Stimulated activated naive CD4-positive, alpha-beta T cell (primary cell): ENCODE measurements around the gene PJA1.

Experiments used
- DNase-seq, 6 experiments: peaks; one replicate each; lab custom pipeline; 2025; lab: John Stamatoyannopoulos, UW

Gene PJA1

DNA sequence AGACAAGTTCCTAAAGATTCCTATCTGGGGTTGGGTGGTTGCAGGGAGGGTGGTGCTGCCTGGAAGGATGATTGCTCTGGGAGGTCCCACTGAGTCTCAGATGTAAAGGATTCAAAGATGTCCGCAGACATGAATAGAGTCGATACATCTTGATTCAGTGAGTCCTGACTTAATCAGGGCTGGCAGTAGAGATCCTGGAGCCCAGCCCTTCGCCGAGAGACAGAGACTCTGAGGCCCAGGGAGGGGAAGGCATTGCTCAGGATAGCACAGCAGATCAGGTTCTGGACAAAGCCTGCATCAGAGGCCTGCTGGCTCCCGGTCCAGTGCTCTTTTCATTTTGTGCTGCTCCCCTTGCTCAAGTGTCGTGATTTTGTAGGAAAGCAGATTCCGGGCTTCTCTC is 21.7 kb downstream of the PJA1 start:
- DNase-seq, result no peak

DNA sequence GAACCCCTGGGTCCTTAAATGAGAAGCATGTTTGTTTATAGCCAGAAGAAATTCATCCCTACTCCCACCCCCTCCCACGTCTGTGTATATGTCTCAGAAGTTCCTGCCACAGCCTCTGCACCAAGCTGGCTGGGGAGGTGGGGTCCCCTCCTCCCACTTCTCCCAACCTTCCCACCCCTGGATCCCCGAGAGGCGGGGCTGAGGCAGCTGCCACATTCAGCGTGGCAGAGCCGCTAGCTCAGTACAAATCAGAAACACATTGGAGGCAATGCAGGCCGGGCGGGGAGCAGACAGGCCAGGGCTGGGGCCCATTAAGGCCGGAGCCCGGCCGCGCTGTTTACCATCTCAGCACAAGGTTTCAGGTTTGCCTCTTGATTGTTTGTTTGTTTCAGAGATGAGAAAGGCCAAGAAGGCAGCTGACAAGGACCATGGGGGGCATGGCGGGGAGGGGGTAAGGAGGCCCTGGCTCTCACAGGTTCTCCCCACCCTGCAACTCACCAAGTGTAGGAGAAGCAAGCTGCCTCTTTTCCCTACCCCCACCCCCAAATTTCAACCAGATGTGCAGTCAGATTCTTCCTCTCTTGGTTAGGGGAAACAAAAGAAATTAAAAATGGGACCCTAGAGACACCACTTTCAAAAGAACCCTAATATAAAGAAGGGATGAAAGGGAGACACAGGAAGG is 22.3 kb downstream of the PJA1 start:
- no peak for DNase-seq

DNA sequence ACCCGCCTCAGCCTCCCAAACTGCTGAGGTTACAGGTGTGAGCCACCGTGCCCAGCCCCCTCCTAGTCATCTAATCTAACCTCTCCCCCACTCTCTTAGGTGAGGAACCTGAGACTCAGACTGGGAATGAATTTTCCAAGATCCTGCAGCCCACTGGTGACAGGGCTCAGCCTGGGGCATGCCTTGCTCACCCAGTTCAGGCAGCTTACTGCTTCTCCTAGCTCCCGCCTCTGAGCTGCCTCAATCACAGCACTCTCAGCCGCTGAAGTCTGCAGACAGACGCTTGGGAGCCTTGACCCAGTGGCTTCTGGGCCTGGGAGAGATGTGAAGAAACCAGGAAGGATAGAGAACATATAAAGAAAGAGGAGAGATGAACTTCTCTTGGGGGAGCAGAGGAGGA is 24.4 kb downstream of the PJA1 start:
- DNase-seq, result no peak

DNA sequence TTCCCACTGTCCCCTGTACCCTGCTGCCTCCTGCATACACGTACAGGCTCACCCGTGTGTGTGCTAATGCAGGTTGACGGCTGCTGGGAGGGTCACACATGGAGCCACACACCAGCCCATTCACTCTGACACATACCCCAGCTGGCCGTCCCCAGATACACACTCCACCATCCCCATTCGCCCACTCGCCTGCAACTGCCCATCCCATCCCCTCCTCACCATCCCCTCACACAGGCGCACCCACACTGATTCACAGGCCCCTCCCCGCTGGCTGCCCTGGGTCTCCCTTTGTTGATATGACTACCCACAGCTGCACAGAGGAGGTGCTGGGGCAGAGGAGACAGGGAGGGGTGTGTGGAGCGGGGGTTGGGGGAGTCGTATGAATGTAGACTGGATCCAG is 25.7 kb downstream of the PJA1 start:
- no peak for DNase-seq

DNA sequence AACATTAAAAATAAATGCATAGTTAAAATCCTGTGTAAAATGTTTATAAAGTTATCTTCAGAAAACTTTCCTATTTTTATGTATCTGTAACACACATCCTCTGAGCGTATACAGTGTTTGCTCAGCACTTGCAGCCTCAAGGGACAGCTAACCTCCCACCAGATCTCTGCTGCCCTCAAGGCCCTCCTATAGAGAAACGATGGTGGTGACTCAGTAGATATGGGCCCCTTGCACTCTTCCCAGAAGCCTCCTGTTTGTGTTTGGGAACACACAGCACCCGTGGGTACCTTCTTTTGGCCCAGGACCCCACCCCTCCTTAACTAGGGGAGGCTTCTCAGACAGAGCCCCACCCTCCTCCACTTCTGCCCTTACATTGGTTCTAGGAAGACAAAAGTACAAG is 26.7 kb downstream of the PJA1 start:
- DNase-seq, result no peak

DNA sequence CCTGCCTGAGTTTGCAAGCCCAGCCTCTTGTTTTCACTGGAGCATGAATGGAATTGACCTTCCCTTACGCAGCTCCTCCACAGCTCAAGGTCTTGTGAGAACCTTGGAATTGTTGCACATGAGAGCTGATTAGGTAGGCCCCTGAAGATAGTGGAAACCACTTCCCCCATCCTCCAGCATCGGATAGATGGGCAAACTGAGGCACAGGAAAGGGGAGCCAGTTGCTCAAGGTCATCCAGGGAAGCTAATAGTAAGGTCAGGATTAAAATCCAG is 27.2 kb downstream of the PJA1 start:
- no peak for DNase-seq

DNA sequence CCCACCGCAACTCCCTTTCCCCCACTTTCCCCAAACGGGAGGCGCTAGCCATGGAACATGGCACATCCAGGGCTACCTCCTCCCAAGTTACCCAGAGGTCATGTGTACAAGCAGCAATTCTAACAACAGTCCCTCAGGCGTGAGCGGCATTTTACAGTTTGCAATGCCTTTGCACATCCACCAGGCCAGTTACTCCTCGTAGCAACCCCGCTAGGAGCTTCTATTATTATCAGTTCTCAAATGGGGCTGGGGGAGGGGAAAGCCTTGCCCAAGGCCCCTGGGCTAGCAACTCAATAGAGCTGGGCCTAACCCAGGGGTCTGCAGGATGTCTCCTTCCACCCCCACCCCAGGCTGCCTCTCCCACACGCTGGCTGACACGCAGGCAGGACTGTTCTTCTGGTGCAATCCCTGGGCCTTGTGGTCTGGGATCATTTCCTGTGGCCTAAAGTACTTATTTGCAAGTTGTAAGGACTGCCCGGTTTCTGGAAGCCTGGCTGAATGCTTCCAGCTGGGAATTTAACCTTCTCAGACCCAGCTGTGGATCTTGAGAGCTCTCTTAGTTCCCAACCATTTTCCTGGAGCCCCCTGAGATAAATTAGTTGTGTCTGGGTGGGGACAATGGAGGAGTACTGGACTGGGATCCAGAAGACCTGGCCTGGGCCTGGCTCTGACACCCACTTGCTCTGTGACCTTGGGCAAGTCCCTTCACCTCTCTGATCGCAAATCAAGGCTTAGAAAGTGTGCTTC is 27.7 kb downstream of the PJA1 start:
- DNase-seq, result no peak

DNA sequence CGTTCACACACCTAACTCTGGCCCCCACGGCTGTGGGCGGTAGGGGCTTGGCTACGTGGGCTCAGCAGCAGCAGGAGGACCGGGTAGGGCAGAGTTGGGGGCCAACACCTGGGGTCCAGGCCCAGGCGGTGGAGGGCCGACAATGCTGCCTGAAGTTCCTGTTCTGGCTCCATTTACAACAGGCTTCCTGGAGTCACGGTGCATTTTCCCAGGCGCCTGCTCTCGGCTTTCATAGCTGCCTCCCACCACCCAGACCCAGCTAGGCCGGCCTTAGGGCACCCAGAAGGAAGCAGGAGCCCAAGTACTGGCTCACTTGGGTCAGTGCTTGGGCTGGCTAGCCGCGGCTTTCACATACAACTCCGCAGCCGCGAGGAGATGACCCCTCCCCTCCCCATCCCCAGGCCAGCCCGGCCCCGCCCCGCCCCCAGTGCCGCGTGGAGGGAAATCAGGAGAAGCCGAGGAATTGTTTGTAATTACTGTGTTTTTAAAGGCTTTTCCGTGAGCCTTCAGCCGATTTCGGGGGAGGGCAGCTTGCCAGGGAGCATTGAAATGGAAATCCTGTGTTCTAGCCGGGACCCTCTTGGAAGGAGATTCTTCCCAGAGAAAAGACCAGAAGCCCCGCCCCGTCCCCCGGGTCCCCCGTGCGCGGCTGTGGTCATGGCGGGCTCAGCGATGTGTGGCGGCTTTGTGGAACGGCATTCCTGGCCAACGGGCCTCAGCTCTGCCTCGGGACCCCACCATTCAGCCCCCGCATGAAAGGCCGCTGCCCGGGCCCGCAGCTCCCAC is 28.5 kb downstream of the PJA1 start:
- DNase-seq, result no peak

DNA sequence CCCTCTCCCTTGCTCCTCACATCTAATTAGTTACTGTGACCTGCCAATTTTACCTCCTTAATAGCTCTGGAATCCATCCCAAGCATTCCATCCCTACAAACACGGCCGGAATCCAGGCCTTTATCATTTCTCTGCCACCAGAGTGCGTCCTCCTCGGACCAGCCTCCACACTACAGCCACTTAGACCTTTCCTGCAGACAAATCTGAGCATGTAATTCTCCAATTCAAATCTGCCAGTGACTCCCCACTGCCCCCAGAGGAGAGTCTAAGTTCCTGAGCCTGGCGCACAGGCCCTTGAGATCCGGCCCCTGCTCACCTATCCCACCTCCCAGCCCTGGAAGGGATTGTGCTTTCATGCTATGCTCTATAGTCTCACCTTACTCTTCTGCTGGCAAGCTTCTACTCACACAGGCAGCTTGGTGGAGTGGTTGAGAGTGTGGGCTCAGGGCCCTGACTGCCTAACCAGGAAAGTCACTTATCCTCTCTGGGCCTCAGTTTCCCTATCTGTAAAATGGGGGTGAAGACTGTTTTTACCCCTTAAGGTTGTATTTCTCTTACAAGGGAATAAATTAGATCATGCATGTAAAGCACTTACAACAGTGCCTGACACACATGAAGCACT is 31.2 kb downstream of the PJA1 start:
- DNase-seq, result no peak

DNA sequence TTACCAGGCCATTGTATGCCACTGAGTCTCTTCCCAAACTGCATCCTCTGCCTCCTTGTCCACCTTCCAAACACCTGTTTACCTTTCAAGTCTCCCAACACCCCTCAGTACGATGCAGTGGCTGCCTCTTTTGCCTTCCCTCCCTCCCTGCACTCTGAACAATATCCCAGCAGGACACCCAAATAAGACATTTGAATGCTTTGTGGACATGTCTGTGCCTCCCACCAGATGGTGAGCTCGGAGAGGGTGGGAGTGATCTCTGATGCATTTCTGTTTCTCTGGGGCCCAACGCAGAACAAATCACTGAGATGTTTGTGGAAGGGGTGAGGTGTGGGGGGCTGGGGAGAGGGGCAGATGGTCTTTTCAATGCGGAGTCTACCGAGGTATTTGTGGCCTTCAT is 33.4 kb downstream of the PJA1 start:
- DNase-seq, result no peak

DNA sequence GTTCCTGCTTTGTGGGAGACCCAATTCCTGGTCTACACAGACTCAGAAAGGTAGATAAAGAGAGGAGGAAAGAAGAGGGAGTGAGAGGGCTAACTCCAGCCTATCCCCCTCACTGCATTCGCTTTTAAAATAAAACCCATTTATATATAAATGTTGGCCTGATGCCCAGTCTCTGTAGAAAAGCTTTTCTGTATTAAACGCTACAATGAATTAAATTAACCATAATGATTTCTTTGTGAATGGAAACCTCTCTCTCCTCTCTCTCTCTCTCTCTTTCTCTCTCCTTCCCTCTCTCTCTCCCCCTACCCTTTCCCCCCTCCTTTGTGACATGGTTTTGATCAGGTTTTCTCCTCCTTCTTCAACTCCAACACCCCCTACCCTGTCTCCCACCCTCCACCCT is 34.8 kb downstream of the PJA1 start:
- no peak for DNase-seq

DNA sequence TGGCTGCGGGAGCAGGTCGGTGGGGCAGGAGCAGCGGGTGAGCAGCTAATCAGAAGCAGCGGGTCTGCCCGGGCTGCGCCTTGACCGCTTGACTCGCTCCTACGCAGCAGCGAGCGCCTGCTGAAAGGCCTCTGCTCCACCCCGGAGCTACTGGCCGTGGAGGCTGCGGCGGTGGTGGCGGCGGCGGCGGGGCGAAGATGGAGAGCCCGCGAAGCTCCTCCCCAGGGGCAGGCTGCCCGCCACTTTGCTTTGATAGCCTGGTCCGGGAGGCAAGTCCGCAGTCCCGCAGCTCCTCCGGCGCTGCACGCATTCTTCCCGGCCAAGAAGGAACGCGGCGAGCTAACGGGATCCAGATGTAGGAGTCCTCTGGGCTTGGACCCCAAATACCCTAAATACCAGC is 36.7 kb downstream of the PJA1 start:
- no peak for DNase-seq

DNA sequence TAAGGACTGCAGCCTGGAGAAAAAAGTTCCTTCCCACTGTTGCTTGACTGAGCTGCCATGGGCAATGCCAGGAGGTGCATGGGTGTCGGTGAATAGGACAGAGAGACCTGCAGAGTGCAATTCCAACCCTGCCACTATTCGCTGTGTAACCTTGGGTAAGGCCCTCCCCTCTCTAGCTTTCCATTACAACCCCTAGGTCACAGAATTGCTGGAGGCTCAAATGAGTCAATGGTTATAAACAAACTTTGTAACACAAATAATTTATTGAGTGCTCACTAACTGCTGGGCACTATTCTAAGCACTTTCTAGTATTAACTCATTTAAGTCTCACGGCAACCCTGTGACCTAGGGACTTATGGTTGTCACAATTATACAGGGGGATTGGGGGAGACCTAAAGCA is 37.8 kb downstream of the PJA1 start:
- no peak for DNase-seq

DNA sequence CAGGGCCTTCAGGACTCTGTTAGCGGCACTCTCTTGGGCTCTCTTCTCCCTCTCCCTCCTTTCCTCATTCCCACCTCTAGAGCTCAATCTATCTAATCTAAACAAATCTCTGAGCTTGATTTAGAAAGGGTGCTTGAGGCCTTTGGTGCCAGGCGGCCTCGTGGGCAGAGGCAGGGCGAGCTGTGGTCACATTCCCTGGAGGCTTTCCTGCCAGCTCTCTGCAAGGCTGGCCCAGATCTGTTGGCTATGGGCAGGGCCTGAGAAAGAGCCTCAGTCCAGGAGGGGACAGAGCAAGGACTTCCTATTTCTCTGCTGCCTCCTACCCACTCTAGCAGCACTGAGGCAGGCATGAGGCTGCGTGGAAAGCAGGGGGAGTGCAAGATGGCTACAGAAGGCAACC is 38.6 kb downstream of the PJA1 start:
- no peak for DNase-seq

DNA sequence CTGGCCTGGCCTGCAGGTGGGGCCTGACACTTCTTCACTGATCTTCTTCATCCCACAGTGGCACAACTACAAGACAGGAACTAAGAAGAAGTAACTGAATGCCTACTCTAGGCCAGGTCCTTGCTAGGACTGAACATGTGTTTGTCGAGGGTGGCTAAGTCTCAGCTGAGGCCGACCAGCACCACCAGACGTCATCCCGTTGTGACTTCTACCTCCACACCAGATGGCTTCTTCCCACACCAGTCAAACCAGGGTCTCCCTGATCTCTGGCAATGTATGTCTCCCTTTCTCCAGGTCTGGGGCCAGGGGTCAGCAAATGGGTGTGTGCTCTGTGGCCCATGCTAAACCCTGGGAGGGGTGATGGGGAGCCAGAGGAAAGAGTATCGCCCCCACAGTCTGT is 40.2 kb downstream of the PJA1 start:
- no peak for DNase-seq

DNA sequence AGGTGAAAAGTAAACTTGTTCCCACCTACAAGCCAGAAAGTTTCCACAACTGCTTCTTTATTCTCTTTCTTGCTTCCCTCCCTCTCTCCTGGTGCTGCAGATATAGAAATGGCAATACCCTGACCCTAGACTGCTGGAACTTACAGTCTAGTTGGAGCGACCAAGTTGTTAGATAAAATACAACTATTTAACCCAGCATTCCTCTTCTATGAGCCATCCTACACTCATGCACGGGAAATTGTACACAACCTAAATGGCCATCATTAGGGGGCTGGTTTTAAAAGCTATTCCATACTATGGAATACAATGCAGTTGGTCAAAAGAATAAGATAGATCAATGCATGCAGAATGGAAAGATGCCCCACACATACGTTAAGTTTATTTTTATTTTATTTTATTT is 41.1 kb downstream of the PJA1 start:
- DNase-seq, result no peak

DNA sequence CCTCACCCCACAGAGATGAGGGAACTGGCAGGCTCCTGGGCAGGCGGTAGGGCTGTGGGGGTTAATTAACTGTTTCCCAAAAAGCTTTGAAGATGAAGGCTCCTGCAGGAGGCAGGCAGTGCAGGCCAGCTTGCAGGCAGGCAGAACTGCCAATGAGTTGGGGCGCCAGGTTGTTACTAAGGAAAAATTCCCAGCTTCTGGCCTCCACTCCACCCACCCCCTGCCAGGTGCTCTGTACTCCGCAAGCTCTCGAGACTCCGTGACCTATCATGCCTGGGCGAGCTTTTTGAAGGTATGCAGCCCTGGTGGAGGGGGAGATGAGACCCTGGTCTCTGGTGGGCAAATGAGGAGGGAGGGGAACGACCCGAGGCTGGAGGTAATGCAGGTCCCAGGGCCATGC is 41.8 kb downstream of the PJA1 start:
- no peak for DNase-seq

DNA sequence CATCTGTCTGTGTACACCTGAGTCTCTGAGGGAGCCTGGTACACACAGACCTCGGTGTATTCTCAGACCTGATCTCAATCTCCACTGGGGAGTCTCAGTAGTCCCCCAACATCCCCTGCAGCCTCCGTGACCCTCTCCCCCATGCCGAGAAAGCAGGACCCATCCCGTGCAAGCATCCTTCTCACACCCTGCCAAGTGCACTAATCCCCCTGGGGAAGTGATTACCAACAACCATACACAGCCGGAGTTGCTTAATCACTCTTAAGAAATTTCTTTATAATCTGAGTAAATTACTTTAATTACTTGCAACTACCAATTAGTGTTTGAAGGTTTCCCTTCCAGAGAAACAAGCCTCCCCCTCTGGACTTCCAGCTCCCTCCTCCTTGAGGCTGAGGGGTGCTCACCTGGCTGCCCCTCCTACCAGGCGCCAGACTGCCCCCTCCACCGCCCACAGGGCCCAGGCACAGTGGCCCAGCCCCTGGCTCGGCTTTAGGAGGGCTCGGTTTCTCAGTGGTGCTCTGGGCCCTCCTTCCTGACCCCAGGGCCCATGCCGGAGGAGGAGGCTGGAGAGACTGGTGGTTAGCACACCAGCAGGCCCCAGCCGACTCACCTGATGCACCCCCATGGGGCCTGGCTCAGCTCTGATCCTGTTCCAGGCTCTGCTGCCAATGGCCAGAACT is 43.8 kb downstream of the PJA1 start:
- no peak for DNase-seq

DNA sequence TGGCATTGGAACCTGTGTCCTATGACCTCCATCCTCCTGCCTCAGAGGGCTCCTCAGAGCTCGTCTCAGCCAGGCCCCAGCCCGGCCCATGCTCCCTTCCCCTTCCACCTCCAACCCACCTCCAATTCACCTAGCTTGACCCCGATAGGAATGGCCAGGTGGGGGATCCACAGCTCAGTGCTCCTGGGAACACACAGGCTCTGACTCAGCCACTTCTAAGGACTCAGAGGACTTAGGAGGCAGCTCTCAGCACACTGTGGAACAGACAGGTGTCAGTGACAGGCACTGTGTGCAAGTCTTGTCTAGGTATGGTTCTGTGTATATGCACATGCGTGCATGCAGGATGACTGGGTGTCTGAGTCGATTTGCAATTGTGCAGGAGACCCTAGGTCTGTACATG is 44.8 kb downstream of the PJA1 start:
- no peak for DNase-seq

DNA sequence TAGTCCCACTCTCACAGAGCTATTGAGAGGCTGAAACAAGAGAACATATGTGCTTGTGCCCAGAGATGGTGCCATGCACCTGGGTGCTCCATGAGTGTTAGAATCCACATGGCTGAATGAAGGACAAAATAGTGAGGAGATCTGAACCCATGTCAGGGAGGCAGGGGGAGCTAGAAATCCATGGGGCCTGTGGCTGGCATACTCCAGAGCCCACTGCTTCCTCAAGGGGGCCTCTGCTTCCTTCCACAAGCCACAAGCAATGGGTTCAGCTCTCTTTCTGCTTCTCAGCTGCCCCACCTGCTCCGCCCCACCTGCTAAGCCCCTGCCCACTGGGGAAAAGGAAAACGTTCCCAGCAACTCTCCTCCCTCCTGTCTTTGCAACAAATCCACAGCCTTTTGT is 46.1 kb downstream of the PJA1 start:
- no peak for DNase-seq

DNA sequence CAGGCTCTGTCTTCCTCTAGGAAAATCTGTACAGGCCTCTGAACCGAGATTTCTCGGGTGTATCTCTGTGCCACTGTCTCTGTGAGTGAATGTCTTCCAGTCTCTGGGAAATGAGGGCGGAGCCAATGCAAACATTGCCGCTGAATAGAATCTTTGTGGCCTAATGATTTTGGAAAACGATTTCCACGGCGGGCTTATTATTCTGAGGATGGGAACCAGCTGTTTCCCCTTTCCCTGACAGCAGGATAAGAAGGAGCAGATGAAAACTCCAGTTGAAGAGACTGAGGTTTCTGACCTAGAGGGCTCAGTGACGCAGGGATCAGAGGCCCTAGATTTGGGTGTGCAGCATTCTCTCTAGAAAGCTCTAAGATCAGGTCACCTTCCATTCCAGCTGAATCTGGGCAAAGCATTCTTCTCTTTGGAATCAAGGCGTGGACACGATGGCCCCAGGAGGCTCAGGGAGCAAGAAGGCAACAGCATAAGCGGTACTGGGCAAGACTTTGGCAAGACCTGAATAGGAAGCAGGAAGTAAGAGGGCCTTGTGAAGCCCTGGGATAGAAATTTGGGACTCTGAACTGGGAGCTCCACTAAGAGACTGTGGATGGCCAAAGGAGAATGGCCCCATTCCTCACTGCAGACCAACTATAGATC is 47.3 kb downstream of the PJA1 start:
- no peak for DNase-seq

DNA sequence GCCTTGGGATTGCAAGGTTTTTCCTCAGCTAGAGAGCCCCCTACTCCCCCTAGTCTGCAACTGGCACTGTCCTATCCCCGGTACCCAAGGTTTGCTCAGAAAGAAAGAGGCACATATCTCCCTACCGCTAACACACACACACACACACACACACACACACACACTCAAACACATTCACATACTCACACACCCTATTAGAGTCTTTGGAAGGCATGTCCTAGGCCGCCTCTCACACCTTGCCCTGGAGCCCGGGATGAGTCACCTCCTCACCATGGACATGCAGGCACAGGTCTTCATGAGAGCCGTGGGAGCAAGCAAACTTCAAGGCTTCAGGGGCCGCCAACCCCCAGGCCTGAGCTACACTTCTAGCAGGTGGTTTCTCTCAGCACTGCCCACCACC is 49.2 kb downstream of the PJA1 start:
- no peak for DNase-seq
